T follicular helper cell (primary cell): ENCODE results near the gene NCEH1.
"Not testable (repeated sequence)": the region's sequence is repeated elsewhere in the genome, so short reads cannot be mapped to it uniquely, and the experiment has no call there.

ENCODE experiments used
- DNase-seq: peaks from one replicate; pipeline ENCODE4 v3.0.0-alpha.2; 2020; ENCODE audit warnings: low read depth

Gene NCEH1

GRCh38 chr3:172707030-172707429 lies 3.8 kb downstream of the NCEH1 start:
- no peak for DNase-seq

GRCh38 chr3:172705170-172705569 lies 5.7 kb downstream of the NCEH1 start:
- DNase-seq: no peak

GRCh38 chr3:172704001-172704400 lies 6.9 kb downstream of the NCEH1 start:
- DNase-seq: no peak

GRCh38 chr3:172702731-172703130 lies 8.1 kb downstream of the NCEH1 start:
- DNase-seq: not testable (repeated sequence)

DNA sequence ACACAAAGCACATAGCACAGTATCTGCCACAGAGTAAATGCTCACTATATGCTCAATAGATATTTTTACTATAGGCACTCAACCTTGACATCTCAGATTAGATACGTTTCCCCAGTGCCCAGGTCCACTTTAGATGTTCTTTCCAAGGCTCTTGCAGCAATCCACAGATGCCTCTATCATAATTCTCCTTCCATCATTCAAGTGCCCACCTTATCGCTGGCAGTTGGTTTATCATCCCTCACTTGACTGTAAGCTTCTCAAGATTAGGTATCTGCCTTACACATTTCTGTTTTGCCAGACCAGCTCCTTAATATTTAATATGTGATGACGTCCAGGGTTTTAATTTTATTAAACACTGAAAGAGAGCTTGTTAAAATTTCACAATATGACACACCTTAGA lies 8.6 kb downstream of the NCEH1 start:
- DNase-seq: no peak

- no peak for DNase-seq
Observed at GRCh38 chr3:172701751-172702150, 9.1 kb downstream of the NCEH1 start.

DNA sequence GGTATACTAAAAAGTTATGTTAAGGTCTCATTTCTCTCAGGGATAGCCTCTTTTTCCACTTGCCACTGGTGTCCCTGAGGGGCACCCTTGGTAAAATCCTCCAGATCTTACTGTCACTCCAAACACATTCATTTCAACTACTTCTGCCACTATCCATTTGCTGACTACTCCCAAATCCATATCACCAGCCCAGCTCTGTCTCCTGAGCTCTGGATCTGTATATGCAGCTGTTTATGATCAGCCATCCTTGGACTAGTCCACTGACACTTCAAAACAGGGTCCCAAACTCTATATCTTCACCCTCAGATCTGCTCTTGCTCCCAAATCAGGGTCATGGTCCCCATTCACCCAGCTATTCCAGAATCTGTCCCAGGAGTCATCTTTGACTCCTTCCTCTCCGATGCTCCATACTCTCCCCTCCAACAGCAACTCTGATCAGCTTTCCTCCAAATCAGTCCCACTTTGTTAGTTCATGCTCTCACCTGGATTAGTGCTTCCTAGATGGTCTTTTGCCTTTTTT lies 9.9 kb downstream of the NCEH1 start:
- DNase-seq: no peak

DNA sequence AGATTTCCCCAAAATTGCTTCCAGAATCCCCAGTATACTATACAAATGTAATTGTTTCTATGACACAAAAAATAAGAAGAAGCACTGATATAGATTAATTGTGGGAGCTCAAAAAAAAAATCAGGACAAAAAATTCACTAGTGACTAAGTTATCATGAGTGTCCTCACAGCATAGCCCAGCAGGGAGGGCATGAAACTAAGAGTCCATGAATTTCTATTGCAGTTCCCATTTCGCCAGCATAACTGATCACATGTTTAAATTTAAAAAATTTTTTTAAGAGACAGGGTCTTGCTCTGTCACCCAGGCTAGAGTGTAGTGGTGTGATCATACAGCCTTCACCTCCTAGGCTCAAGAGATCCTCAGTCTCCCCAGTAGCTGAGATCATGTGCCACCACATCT lies 10.6 kb downstream of the NCEH1 start:
- no peak for DNase-seq

GRCh38 chr3:172699031-172699430 lies 11.8 kb downstream of the NCEH1 start:
- DNase-seq: no peak

- DNase-seq: no peak
Observed at GRCh38 chr3:172698631-172699030, 12.2 kb downstream of the NCEH1 start.

- no peak for DNase-seq
Observed at GRCh38 chr3:172697558-172697957, 13.3 kb downstream of the NCEH1 start.

DNA sequence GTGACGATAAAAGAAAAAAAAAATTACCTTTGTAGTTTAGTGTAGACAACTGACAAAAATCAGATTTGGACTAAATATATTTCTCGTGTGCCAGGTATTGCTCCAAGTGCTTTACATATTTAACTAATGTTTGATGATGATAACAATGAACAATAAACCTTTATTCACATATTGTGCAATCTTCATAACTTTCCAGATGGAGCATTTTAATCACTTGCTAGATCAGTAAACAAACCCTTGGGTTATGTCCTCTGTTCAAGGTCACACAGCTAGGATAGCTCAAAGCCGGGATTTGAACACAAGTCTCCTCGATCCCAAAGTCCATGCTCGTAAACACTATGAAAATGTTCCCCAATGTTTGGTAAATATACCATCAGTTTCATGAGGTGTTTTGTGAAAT lies 14.5 kb downstream of the NCEH1 start:
- DNase-seq: no peak

- DNase-seq: no peak
Observed at GRCh38 chr3:172694573-172695246, 16.2 kb downstream of the NCEH1 start.

- no peak for DNase-seq
Observed at GRCh38 chr3:172692751-172693338, 18.0 kb downstream of the NCEH1 start.

- no peak for DNase-seq
Observed at GRCh38 chr3:172690936-172691335, 19.9 kb downstream of the NCEH1 start.

DNA sequence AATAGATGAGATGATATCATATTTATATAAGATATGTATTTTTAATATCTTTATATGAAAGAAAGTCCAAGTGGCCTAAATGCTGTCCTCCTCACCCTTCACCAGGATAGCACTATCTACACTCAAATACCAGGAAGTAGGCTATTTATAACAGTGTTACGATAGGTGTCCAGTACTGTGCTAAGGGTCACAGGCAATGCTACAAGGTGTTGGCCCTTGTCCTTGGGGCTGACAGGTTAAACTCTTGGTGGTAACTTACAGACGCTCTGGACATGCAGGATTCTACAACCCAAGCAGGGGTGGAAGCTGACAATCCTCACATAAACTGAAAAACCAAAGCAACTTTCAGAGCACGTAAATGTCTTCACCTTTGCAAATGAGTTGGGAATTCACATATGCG lies 22.3 kb downstream of the NCEH1 start:
- DNase-seq: no peak

DNA sequence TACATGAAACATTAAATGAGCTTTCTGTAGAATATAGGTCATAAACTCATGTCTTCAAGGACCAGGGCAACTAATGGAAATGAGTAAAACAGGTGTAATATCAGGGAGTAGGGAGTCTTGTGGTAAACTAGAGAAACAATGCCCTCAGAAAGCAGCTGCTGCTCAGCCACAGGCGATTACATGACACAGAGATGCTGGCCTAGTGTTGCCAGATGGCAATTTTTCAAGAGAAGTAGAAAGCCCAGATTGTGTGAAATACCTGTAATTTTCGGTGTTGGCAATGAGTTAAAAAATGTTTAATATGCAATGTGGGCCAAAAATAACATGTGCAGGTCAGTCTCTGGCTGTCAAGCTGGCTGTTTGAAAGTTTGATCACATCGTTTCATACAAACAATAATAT lies 23.4 kb downstream of the NCEH1 start:
- no peak for DNase-seq

GRCh38 chr3:172685331-172686214 lies 25.3 kb downstream of the NCEH1 start:
- DNase-seq: no peak

DNA sequence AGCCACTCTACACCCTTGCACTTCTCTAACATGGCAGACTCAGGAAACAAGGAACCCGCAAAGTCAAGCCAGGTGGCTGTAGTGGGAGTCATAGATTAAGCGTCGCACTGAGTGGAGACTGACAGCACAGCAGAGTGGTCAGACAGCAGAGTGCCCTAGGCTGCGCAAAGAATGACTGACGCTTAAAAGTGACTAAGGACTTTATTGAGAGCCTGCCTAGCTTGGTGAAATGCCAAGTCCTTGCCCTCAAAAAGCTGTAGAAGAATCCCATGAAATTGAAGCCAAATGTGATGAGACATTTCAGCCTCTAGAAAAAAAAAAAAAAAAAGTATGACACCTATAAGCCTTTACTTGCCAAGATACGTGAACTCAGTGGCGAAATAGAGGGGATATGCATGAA lies 30.2 kb downstream of the NCEH1 start:
- DNase-seq: no peak

- no peak for DNase-seq
Observed at GRCh38 chr3:172679599-172679998, 31.3 kb downstream of the NCEH1 start.

DNA sequence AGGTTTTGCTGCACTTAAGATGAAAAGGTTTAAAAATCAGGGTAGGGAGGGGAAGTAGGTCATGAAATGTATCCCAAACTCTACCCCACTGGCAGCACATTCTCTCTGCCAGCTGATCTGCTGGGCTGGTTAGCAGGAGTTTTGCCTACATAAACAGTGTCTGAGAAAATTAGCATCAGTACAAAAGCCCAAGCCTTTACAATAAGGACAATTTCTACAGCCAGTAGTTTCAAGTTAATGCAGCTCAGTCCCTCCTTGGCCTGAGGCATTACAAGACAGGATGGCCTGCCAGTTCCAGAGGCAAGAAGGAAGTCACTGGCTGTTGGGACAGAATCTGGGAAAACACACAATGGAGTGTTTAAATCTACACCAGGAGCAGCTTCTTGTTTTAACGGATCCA lies 32.8 kb downstream of the NCEH1 start:
- no peak for DNase-seq

- DNase-seq: no peak
Observed at GRCh38 chr3:172676196-172676922, 34.5 kb downstream of the NCEH1 start.
